GM21423 (cell line): ENCODE results near the gene RDH13.
"Not testable (repeated sequence)": the region's sequence is repeated elsewhere in the genome, so short reads cannot be mapped to it uniquely, and the experiment has no call there.

Experiments used
- ATAC-seq: cut with Tn5 transposase; IDR thresholded peaks from one replicate; pipeline ENCODE4 v1.9.1; 2021; ENCODE audit warnings: mild to moderate bottlenecking, moderate library complexity; ENCODE audit not compliant: unreplicated experiment

The RDH13 gene

GRCh38 chr19:55062735-55063491 is at the start of gene RDH13:
Gene RDH13 (minus strand): TSS chr19:55063148. CDS start chr19:55063032, 116 bp downstream.
- peak; percentile 90 for ATAC-seq

GRCh38 chr19:55112246-55112776 is 49.4 kb upstream of the RDH13 start:
- ATAC-seq = no peak

- no peak for ATAC-seq
Observed at GRCh38 chr19:55111238-55111831, 48.4 kb upstream of the RDH13 start.

- no peak for ATAC-seq
Observed at GRCh38 chr19:55109527-55110291, 46.8 kb upstream of the RDH13 start.

- not testable (repeated sequence) for ATAC-seq
Observed at GRCh38 chr19:55107252-55107651, 44.3 kb upstream of the RDH13 start.

- ATAC-seq = no peak
Observed at GRCh38 chr19:55106591-55106990, 43.6 kb upstream of the RDH13 start.

GRCh38 chr19:55105237-55105636 is 42.3 kb upstream of the RDH13 start:
- ATAC-seq = no peak

- ATAC-seq = no peak
Observed at GRCh38 chr19:55103190-55103589, 40.2 kb upstream of the RDH13 start.

- ATAC-seq = no peak
Observed at GRCh38 chr19:55101261-55101660, 38.3 kb upstream of the RDH13 start.

- ATAC-seq = no peak
Observed at GRCh38 chr19:55099557-55100506, 36.9 kb upstream of the RDH13 start.

GRCh38 chr19:55098716-55099556 is 36.0 kb upstream of the RDH13 start:
- no peak for ATAC-seq

GRCh38 chr19:55097864-55098715 is 35.1 kb upstream of the RDH13 start:
- ATAC-seq = no peak

GRCh38 chr19:55096061-55096701 is 33.2 kb upstream of the RDH13 start:
- no peak for ATAC-seq

GRCh38 chr19:55095260-55096060 is 32.5 kb upstream of the RDH13 start:
- ATAC-seq = no peak

GRCh38 chr19:55094456-55095259 is 31.7 kb upstream of the RDH13 start:
- ATAC-seq = no peak
